Spleen (tissue), 7 donors: ENCODE results near the gene HEXB.

ENCODE experiments used
- CTCF ChIP-seq, 11 experiments: fragments of 200-600 bp in 7 of 11; fragments of 450-650 bp in 4 of 11; sonication (generic) in 4 of 11; IDR thresholded peaks in 8 of 11; conservative IDR thresholded peaks in 3 of 11; 1 replicate in 7 of 11; 2 replicates in 4 of 11; pipeline versions ENCODE4 v1.4.0 to v1.8.0; 2016 to 2021; ENCODE audit warnings: antibody characterized with exemption in 11 of 11, inconsistent platforms in 4 of 11, mild to moderate bottlenecking in 1 of 11
- POLR2A ChIP-seq, 3 donors: fragments of 450-650 bp; IDR thresholded peaks; one replicate each; pipeline ENCODE4 v1.5.1; 2017; ENCODE audit warnings: antibody characterized with exemption in 3 of 3, mild to moderate bottlenecking in 1 of 3
- POLR2AphosphoS5 ChIP-seq, 3 donors: sonication (generic); formaldehyde crosslinking; IDR thresholded peaks; one replicate each; pipeline ENCODE4 v1.5.1; 2017; ENCODE audit warnings: antibody characterized with exemption in 3 of 3
- donor health status: DM: no; HTN: no; CAD: no; lungs with moderate emphysema.
- donor health status: DM: no; HTN: no; CAD: no.
- donor health status: DM: no; HTN: no; CAD: no.

DNA sequence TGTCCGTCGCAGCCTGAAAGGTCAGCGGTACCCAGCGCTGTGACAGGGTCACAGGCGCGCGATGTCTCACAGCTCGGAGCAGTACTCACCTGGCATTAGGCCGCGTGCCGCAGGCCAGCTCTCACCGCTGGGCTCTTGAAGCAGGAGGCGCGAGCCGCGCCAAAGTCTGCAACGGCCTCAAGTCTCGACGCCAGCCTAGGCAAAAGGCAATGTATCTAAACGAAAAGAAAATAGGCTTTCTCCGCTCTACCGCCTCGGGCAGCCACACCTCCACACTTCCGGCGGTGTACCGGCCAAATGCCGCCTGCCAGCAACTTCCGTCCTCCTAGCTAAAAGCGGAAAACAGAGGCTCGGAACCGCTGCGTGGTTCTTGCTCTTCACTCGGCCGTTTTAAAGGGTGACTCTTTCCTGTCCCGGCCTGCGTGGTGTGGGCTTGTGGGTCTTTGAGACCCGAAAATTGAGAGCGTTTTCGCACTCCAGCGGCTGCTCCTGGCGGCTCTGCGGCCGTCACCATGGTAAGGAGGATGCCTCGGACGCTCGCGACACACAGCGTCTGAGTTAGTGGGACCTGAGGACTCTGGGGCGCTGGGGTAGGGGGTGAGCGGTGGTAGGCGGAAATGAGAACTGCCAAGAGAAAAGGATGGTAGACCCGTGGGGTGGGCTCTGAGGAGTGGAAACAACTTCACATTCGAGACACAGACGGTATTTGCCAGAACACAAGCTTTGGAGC lies 82.0 kb downstream of the HEXB start, which contains the start of the genes GFM2 and NSA2:
- TF ChIP-seq CTCF (IDR thresholded peaks at IDR 0.05 in 8 of 11, conservative IDR thresholded peaks at IDR 0.05 in 3 of 11) (peak in 1 of 11 experiments; percentile 21), POLR2AphosphoS5 (IDR thresholded peaks at IDR 0.05) (peak; percentile 88 to 91 (median 89)), POLR2A (IDR thresholded peaks at IDR 0.05) (peak in 2 of 3 donors; percentile 42 to 84)
